PC-9 (cell line): ENCODE results near the gene P2RY8. TPM values are rescaled to one million over a fixed set of nuclear protein-coding genes. Genes with fewer than 3 reads are reported as not detected.

Source experiments
- BruUV-seq: library from RNA; stranded (reverse); fragments of 400-500 nt; replicated peaks from 2 replicates; lab custom pipeline; 2021; lab: Mats Ljungman, UMichigan
- CTCF ChIA-PET: fragments of 300-600 bp; sonication (Branson Sonifier 250); formaldehyde crosslinking; loops from one replicate; lab custom pipeline; 2022; ENCODE audit warnings: antibody characterized with exemption; lab: Charles Lee
- POLR2A ChIA-PET: fragments of 300-600 bp; sonication (Branson Sonifier 250); formaldehyde crosslinking; loops from one replicate; lab custom pipeline; 2022; ENCODE audit warnings: antibody characterized with exemption; ENCODE audit not compliant: unreplicated experiment; lab: Charles Lee
- DNase-seq, 2 experiments: peaks; one replicate each; pipeline versions ENCODE4 v3.0.0 to v3.0.0-alpha.2; 2015 to 2022; ENCODE audit warnings: mixed read lengths in 1 of 2
- H2AFZ ChIP-seq: fragments of 200-600 bp; sonication (generic); 2 replicates; pipeline ENCODE4 v1.8.1; 2017; ENCODE audit warnings: antibody characterized with exemption
- H3F3A ChIP-seq: fragments of 200-600 bp; sonication (generic); 2 replicates; pipeline ENCODE4 v1.8.1; 2017; ENCODE audit warnings: antibody characterized with exemption, mild to moderate bottlenecking, low read depth; ENCODE audit not compliant: insufficient read depth
- H3K27ac ChIP-seq: fragments of 200-600 bp; sonication (generic); 2 replicates; pipeline ENCODE4 v1.6.1; 2016; ENCODE audit warnings: mixed run types
- H3K27me3 ChIP-seq: fragments of 200-600 bp; sonication (generic); 2 replicates; pipeline ENCODE4 v1.6.1; 2016; ENCODE audit warnings: low read depth, mixed run types; ENCODE audit not compliant: insufficient read depth
- H3K36me3 ChIP-seq: fragments of 200-600 bp; sonication (generic); 2 replicates; pipeline ENCODE4 v1.6.1; 2016; ENCODE audit warnings: low read depth, mixed run types
- H3K4me1 ChIP-seq: fragments of 200-600 bp; sonication (generic); replicated peaks from 2 replicates; pipeline ENCODE4 v1.6.1; 2016; ENCODE audit warnings: mixed run types; ENCODE audit not compliant: insufficient read depth
- H3K4me2 ChIP-seq: fragments of 200-600 bp; sonication (generic); 2 replicates; pipeline ENCODE4 v1.6.1; 2017; ENCODE audit warnings: mixed run types
- H3K4me3 ChIP-seq: fragments of 200-600 bp; sonication (generic); 2 replicates; pipeline ENCODE4 v1.6.1; 2016; ENCODE audit warnings: mixed run types
- H3K79me2 ChIP-seq: fragments of 200-600 bp; sonication (generic); 2 replicates; pipeline ENCODE4 v1.6.1; 2017; ENCODE audit warnings: low read depth, mixed run types
- H3K9me2 ChIP-seq: fragments of 200-600 bp; sonication (generic); 2 replicates; pipeline ENCODE4 v1.8.1; 2017; ENCODE audit warnings: mild to moderate bottlenecking; ENCODE audit not compliant: insufficient read depth
- H3K9me3 ChIP-seq: fragments of 200-600 bp; sonication (generic); 2 replicates; pipeline ENCODE4 v1.8.1; 2016; ENCODE audit warnings: low read depth; ENCODE audit not compliant: insufficient read depth
- H4K20me1 ChIP-seq: fragments of 200-600 bp; sonication (generic); 2 replicates; pipeline ENCODE4 v1.8.1; 2017; ENCODE audit not compliant: insufficient read depth
- EZH2 ChIP-seq: fragments of 200-600 bp; sonication (generic); IDR thresholded peaks from 2 replicates; pipeline ENCODE4 v1.8.0; 2017; ENCODE audit warnings: antibody characterized with exemption, low read depth
- intact Hi-C: fragments of 100-400 bp; cut with micrococcal nuclease; formaldehyde crosslinking; loops from one replicate; pipeline ENCODE4 v1.10.0; 2022; ENCODE audit not compliant: unreplicated experiment
- total RNA-seq: library from RNA; stranded (reverse); gene quantifications from 2 replicates; pipeline ENCODE4 v1.2.3, GENCODE V29; 2021
- TF ChIP-seq, protein P1 (sequence below): fragments of 200-600 bp; sonication (generic); conservative IDR thresholded peaks from 2 replicates; pipeline ENCODE4 v1.6.1; 2017; ENCODE audit warnings: mixed run types, antibody characterized with exemption, mild to moderate bottlenecking, moderate library complexity

The P2RY8 gene
- total RNA-seq, 1 experiment from 2014 or later, result not detected

DNA sequence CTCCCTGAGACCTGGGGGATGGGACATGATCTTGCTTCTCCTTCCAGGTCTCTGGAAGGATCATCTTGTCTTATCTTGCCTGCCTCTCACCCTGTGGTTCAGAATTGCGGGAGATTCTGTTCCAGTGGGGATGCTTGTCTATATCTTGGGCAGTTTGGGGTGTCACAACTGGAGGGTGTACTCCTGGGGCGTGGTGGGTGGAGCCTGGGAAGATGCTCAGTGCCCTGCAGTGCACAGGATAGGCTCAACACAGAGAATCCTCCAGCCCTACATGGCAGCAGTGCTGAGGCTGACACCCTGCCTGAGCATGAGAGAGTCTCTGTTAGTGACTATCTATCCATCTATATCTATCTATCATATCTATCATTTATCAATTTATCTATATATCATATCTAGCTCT is 7.7 kb downstream of the P2RY8 start:
- Histone ChIP-seq H3K4me3 (no peak overlapping the region), H3K4me2 (no peak overlapping the region), H3K27me3 (peaks cover 13% of the 10 kb centered on the region; the same call in 1 of the 2 replicates), H4K20me1 (no peaks in the 10 kb centered on the region), H3F3A (no peaks in the 10 kb centered on the region), H3K9me3 (no peaks in the 10 kb centered on the region; the same call in 1 of the 2 replicates), H3K79me2 (no peaks in the 10 kb centered on the region), H3K4me1 (no peaks in the 10 kb centered on the region), H3K36me3 (no peaks in the 10 kb centered on the region), H2AFZ (no peak overlapping the region), H3K9me2 (no peaks in the 10 kb centered on the region), H3K27ac (no peak overlapping the region)
- BruUV-seq, result no TSS peak
- intact Hi-C loops, result no loop called here
- POLR2A ChIA-PET, result no interaction called here
- CTCF ChIA-PET, result no interaction called here
- no peak for DNase-seq
- TF ChIP-seq, protein P1, sequence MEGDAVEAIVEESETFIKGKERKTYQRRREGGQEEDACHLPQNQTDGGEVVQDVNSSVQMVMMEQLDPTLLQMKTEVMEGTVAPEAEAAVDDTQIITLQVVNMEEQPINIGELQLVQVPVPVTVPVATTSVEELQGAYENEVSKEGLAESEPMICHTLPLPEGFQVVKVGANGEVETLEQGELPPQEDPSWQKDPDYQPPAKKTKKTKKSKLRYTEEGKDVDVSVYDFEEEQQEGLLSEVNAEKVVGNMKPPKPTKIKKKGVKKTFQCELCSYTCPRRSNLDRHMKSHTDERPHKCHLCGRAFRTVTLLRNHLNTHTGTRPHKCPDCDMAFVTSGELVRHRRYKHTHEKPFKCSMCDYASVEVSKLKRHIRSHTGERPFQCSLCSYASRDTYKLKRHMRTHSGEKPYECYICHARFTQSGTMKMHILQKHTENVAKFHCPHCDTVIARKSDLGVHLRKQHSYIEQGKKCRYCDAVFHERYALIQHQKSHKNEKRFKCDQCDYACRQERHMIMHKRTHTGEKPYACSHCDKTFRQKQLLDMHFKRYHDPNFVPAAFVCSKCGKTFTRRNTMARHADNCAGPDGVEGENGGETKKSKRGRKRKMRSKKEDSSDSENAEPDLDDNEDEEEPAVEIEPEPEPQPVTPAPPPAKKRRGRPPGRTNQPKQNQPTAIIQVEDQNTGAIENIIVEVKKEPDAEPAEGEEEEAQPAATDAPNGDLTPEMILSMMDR, result no peak
- no peak for TF ChIP-seq EZH2

DNA sequence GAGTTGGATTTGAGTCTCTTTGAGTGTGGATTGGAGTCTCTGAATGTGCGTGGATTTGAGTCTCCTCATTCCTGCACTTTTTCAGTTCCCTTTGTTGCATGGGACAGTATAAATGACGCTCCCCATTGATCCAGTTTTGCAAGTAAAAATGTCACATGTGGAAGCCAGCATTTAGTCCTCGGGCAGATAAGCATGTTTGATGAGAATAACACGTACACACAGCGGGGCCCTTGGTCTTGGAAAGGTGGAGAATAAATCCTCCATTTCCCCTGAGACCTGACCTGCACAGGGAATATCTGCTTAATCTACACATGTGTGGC is 8.1 kb downstream of the P2RY8 start:
- H3K27me3 ChIP-seq, result peaks cover 13% of the 10 kb centered on the region; the same call in 1 of the 2 replicates
- H3K36me3 ChIP-seq, result no peaks in the 10 kb centered on the region
- H3K79me2 ChIP-seq, result no peaks in the 10 kb centered on the region
- ChIA-PET CTCF (no interaction called here), POLR2A (no interaction called here)
- H3K4me3 ChIP-seq, result no peak overlapping the region
- no peak for DNase-seq
- H3K4me1 ChIP-seq, result no peaks in the 10 kb centered on the region
- no TSS peak for BruUV-seq
- no peaks in the 10 kb centered on the region; the same call in 1 of the 2 replicates for H3K9me3 ChIP-seq
- no peaks in the 10 kb centered on the region for H3K9me2 ChIP-seq
- no peaks in the 10 kb centered on the region for H3F3A ChIP-seq
- intact Hi-C loops, result no loop called here
- TF ChIP-seq, protein P1, result no peak
- no peak for TF ChIP-seq EZH2
- no peaks in the 10 kb centered on the region for H4K20me1 ChIP-seq
- H3K4me2 ChIP-seq, result no peak overlapping the region
- H2AFZ ChIP-seq, result no peak overlapping the region
- H3K27ac ChIP-seq, result no peak overlapping the region

DNA sequence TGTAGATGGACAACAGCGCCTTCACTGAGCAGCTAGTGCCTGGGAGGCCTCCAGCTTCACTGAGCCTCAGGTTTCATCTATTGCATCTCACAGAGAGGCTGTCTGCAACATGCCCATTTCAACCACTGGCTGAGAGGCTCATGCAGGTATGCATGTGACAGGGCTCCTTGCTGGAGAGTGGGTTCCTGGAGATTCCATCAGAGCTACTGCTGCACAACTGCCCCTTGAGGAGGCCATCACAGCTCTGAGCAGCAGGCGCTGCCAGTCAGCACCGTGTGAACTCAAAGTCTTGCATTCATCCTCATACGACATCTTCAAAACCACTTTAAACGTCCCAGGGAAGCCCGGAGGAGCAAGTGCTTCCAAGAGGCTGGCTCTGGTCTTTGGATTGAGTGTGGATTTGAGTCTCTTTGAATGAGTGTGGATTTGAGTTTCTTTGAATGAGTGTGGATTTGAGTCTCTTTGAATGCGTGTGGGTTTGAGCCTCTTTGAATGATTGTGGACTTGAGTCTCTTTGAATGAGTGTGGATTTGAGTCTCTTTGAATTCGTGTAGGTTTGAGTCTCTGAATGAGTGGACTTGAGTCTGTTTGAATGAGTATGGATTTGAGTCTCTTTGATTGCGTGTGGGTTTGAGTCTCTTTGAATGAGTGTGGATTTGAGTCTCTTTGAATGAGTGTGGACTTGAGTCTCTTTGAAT is 8.7 kb downstream of the P2RY8 start:
- intact Hi-C loops, result no loop called here
- no peaks in the 10 kb centered on the region for H3K79me2 ChIP-seq

More for the DNA sequence above, 8.7 kb downstream of the P2RY8 start:
- Histone ChIP-seq H3K9me2 (no peaks in the 10 kb centered on the region), H3K9me3 (no peaks in the 10 kb centered on the region; the same call in 1 of the 2 replicates), H4K20me1 (no peaks in the 10 kb centered on the region), H3K27ac (no peak overlapping the region), H3K4me1 (no peaks in the 10 kb centered on the region), H3K27me3 (peaks cover 13% of the 10 kb centered on the region; the same call in 1 of the 2 replicates), H3K36me3 (no peaks in the 10 kb centered on the region), H3K4me2 (no peak overlapping the region), H3F3A (no peaks in the 10 kb centered on the region), H2AFZ (no peak overlapping the region), H3K4me3 (no peak overlapping the region)
- DNase-seq, result no peak
- POLR2A ChIA-PET, result no interaction called here
- BruUV-seq, result no TSS peak
- TF ChIP-seq EZH2, result no peak
- TF ChIP-seq, protein P1, result no peak
- CTCF ChIA-PET, result no interaction called here
